Large intestine (tissue), 3 donors: ENCODE data around the gene FUT8. TPM values are rescaled to one million over a fixed set of nuclear protein-coding genes. Genes with fewer than 3 reads are reported as not detected.

Source experiments
- DNase-seq, 2 donors: peaks; one replicate each; pipeline versions ENCODE4 v3.0.0 to v3.0.0-alpha.2; 2013
- H3K27ac ChIP-seq: one replicate; pipeline ENCODE4 v1.5.1; 2013; ENCODE audit warnings: low read length
- H3K27me3 ChIP-seq: 2 replicates; pipeline ENCODE4 v1.6.1; 2013; ENCODE audit warnings: low read length; ENCODE audit not compliant: control insufficient read depth, insufficient read depth
- H3K36me3 ChIP-seq: 2 replicates; pipeline ENCODE4 v1.6.1; 2013; ENCODE audit warnings: low read length; ENCODE audit not compliant: control insufficient read depth, insufficient read depth
- H3K4me1 ChIP-seq: one replicate; pipeline ENCODE4 v1.6.1; 2013; ENCODE audit warnings: low read length; ENCODE audit not compliant: control insufficient read depth, insufficient read depth
- H3K4me3 ChIP-seq: one replicate; pipeline ENCODE4 v1.5.1; 2013; ENCODE audit warnings: low read length
- H3K9me3 ChIP-seq: one replicate; pipeline ENCODE4 v1.6.1; 2013; ENCODE audit warnings: mild to moderate bottlenecking, low read depth, low read length, moderate library complexity; ENCODE audit not compliant: control insufficient read depth
- WGBS: methylation state at CpG from one replicate; pipeline ENCODE4 v1.1.5; 2013; ENCODE audit warnings: low lambda C conversion rate; ENCODE audit not compliant: insufficient coverage; 5-methylcytosine and 5-hydroxymethylcytosine counted together
- polyA plus RNA-seq: library from polyadenylated mRNA; unstranded; fragments of 120-200 nt; gene quantifications from one replicate; pipeline ENCODE4 v1.2.1, GENCODE V29; 2013

FUT8 gene
- polyA plus RNA-seq, 1 donor, result 53.7 TPM

DNA sequence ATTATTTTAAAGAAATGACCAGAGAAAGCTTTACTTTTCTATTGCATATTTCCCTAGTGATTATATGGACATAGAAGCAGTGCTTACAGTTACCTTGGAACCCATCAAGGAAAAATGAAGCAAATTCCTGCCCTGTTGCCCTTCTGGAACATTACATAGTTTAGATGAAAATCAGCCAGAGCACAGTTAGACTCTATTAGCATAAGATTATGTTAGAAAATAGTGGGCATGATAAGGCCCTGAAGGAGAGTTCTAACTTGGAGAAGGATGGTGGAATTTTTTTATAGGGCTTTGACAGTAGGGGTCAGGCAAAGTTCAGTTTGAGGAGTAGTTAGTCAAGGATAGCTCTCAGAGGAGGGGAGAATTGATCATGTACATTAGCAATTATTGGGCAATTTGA lies 74.3 kb downstream of the FUT8 start:
- Histone ChIP-seq H3K4me3 (no peak overlapping the region), H3K27ac (no peak overlapping the region), H3K36me3 (no peaks in the 10 kb centered on the region), H3K9me3 (no peaks in the 10 kb centered on the region), H3K27me3 (no peaks in the 10 kb centered on the region), H3K4me1 (no peaks in the 10 kb centered on the region)
- no peak for DNase-seq

DNA sequence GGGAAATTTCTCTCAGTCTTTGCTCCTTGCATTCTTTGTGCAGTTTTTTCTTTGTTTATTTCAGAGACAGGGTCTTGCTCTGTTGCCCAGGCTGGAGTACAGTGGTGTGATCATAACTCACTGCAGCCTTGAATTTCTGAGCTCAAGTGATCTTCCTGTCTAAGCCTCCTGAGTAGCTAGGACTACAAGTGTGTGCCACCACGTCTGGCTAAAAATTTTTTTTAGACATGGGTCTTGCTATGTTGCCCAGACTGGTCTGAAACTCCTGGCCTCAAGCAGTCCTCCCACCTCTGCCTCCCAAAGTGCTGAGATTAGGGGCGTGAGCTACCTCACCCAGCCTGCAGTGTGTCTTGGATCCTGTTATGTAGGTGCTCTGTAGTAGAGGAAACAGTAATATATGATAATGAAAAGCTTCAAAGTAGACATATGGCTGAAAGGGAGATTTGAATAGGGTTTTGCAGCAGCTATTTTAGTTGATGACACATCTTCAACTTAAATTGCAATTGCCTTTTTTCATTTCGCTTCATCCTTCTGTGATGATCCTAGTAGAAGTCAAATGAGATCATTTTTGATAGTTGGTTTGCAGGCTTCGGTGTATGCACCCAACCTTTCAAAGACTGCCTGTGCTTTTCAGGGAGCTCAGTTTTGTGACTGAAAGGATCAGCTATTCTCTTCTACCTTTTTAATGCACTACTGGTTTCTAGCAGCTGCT lies 75.4 kb downstream of the FUT8 start:
- Histone ChIP-seq H3K36me3 (no peaks in the 10 kb centered on the region), H3K4me1 (no peaks in the 10 kb centered on the region), H3K27ac (no peak overlapping the region), H3K4me3 (no peak overlapping the region), H3K27me3 (no peaks in the 10 kb centered on the region), H3K9me3 (no peaks in the 10 kb centered on the region)
- 100% methylated on average over 1 of the region's 4 CpGs for WGBS
- no peak for DNase-seq

DNA sequence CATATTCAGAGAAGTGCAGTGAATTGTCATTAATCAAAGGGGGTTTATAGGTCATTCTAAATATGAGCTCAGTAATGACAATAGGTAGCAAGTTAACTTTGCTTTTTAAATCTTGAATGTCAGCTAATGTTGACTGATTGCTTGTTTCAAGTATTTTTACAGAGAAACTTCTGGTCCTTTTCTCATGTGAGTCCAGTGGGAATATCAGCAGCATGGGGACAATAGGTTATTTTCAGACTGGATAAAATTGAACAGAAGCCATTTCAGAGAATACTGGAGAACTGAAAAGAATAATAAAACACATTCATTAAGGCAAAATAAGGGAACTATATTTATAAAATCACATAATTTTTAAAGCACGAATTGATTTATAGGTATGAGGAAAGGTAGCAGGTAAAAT lies 78.7 kb downstream of the FUT8 start:
- Histone ChIP-seq H3K27ac (no peak overlapping the region), H3K27me3 (no peaks in the 10 kb centered on the region), H3K9me3 (no peaks in the 10 kb centered on the region), H3K4me3 (no peak overlapping the region), H3K4me1 (no peaks in the 10 kb centered on the region), H3K36me3 (no peaks in the 10 kb centered on the region)
- WGBS, result 100% methylated on average over 1 of the region's 1 CpG
- DNase-seq, result no peak

DNA sequence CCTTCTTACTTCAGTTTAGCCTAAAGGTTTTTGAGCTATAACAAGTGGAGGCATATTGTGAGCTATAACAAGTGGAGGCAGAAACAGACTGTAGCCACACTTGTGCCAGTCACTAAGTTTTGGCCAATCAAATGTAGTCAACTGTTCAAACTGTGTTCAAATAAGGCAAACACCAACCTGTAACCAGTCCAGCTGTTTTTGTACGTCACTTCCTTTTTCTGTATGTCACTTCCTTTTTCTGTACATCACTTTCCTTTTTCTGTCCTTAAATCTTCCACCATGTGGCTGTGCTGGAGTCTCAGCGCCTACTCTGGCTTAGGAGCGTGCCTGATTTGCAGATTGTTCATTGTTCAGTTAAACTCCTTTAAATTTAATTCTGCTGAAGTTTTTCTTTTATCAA lies 79.7 kb downstream of the FUT8 start:
- no peak for DNase-seq
- Histone ChIP-seq H3K4me1 (no peaks in the 10 kb centered on the region), H3K27me3 (no peaks in the 10 kb centered on the region), H3K4me3 (no peak overlapping the region), H3K27ac (no peak overlapping the region), H3K36me3 (no peaks in the 10 kb centered on the region), H3K9me3 (no peaks in the 10 kb centered on the region)
- 88% methylated on average over 1 of the region's 3 CpGs for WGBS

DNA sequence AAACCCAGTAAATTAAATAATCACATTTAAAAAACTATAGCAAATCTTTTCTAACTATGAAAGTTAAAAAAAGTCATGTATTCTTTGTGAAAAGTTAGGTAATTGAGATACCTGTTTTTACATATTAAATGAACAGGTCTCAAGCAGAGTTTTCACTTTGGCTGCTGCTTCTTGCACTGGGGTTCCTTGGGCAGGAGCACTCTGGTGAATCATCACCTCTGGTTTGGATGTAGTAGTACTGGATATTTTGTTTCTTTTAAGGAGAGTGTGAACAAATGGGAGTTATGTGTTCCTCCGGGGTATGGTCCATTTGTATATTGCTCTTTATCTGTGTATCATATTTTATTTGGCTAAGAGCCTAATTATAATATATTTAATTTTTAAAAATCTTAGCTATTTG lies 82.7 kb downstream of the FUT8 start:
- Histone ChIP-seq H3K36me3 (no peaks in the 10 kb centered on the region), H3K27ac (no peak overlapping the region), H3K4me1 (no peaks in the 10 kb centered on the region), H3K9me3 (no peaks in the 10 kb centered on the region), H3K4me3 (no peak overlapping the region), H3K27me3 (no peaks in the 10 kb centered on the region)
- WGBS, result no CpG with 5 or more reads among the region's 1 CpG
- DNase-seq, result no peak

DNA sequence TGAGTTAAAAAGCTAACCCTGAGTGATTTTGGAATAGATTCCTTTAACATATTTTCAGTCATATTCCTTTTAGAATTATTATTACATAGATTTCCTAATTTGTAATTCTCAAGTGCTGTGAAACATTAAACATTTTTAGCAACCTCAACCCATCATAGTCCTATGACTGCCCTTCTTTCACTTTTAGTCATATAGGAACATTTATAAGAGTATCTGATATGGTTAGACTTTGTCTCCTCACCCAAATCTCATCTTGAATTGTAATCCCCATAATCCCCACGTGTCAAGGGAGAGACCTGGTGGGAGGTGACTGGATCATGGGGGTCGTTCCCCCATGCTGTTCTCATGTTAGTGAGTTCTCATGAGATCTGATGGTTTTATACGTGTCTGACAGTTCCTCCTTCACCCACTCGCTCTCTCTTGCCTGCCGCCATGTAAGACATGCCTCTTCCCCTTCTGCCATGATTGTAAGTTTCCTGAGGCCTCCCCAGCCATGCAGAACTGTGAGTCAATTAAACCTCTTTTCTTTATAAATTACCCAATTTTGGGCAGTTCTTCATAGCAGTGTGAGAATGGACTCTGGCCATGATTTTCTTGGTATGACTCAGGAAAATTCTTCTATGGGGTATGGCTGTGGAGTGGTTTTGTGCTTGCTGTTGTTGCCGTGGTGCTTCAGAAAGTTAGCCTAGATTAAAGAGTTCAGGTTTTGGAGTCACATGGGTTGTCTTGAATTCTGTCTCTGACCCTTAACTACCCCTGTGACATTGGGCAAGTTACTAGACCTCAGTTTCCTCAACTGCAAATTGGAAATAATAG lies 83.9 kb downstream of the FUT8 start:
- Histone ChIP-seq H3K27ac (no peak overlapping the region), H3K9me3 (no peaks in the 10 kb centered on the region), H3K4me3 (no peak overlapping the region), H3K27me3 (no peaks in the 10 kb centered on the region), H3K36me3 (no peaks in the 10 kb centered on the region), H3K4me1 (no peaks in the 10 kb centered on the region)
- no CpG with 5 or more reads among the region's 6 CpGs for WGBS
- DNase-seq, result no peak

DNA sequence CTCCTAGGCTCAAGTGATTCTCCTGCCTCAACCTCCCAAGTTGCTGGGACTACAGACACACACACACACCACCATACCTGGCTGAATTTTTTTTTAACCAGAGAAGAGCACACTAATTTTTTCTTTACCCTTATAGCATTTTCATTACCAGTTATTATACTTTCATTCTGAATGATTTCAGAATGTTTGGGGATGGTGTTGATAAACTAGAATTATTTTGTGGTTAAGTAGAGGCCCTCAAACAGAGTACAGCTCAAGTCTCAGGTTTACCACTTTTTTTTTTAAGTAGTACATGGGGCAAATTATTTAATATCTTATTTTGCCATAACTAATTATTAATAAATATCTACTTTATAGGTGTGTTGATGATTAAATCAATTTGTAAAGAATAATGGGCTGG lies 86.6 kb downstream of the FUT8 start:
- no peaks in the 10 kb centered on the region for H3K27me3 ChIP-seq
- no peaks in the 10 kb centered on the region for H3K4me1 ChIP-seq
- no peaks in the 10 kb centered on the region for H3K36me3 ChIP-seq
- no peak overlapping the region for H3K4me3 ChIP-seq
- DNase-seq, result no peak
- no peaks in the 10 kb centered on the region for H3K9me3 ChIP-seq
- no peak overlapping the region for H3K27ac ChIP-seq

DNA sequence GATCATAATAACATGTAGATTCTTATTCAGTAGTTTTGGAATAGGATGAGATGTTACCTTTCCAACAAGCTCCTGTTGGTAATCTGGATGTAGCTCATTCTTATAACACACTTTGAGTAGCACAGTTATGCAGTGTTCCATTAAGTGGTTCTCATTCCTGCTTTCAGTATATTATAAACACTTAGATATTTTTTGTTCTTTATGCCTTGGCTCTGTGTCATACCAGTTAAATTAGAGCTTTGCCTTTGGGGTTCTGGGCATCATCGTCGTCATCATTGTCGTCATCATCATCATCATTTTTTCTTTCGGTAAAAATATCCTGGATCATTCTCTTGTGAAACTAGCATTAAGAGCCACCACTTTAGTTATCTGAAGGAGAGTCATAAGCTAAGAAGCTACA lies 87.5 kb downstream of the FUT8 start:
- Histone ChIP-seq H3K27ac (no peak overlapping the region), H3K9me3 (no peaks in the 10 kb centered on the region)
- WGBS, result 91% methylated on average over 4 of the region's 4 CpGs

DNA sequence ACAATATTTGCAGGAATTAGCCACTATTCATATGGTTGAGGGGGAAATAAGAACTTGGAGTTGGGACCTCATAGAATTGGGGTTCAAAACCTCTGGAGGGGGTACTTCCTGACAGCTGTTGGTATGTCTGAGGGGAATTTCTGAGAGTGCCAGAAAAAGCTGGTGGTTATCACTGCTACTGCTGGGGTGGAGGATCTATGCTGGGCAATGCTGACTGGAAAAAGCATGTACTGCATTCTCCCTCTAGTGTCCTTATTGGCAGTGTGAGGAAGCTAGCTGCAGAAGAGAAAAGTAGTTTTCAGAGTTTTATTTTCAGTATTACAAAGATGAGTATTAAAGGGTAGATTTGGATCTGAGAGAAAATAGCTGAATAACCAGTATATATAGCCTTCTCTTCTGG lies 88.8 kb downstream of the FUT8 start:
- H3K27ac ChIP-seq, result no peak overlapping the region
- no peak overlapping the region for H3K4me3 ChIP-seq
- no peak for DNase-seq
- H3K27me3 ChIP-seq, result no peaks in the 10 kb centered on the region
- H3K36me3 ChIP-seq, result no peaks in the 10 kb centered on the region
- no peaks in the 10 kb centered on the region for H3K9me3 ChIP-seq
- H3K4me1 ChIP-seq, result no peaks in the 10 kb centered on the region

More for the DNA sequence above, 87.5 kb downstream of the FUT8 start:
- Histone ChIP-seq H3K27me3 (no peaks in the 10 kb centered on the region), H3K4me3 (no peak overlapping the region), H3K36me3 (no peaks in the 10 kb centered on the region), H3K4me1 (no peaks in the 10 kb centered on the region)
- no peak for DNase-seq

DNA sequence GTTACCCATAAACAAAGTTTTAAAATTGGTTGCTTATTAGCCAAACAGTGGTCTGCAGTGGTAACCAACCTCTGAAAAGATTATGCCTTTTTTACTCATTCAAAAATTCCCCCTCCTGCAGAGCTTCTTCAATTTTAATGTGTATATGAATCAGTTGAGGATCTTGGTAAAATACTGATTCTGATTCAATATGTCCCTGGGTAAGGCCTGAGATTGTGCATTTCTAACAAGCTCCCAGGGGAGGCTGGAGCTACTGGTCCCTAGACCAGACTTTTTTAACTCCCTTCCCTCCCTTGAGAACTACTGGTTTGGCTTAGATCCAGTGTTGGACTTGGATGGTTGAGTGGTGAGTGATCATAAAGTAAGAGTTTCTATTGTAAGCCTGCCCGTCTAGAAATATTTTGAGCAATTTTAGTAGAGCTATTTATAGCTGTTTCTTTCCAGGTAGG lies 90.2 kb downstream of the FUT8 start:
- Histone ChIP-seq H3K4me3 (no peak overlapping the region), H3K27me3 (no peaks in the 10 kb centered on the region), H3K36me3 (no peaks in the 10 kb centered on the region), H3K4me1 (no peaks in the 10 kb centered on the region), H3K27ac (no peak overlapping the region), H3K9me3 (no peaks in the 10 kb centered on the region)
- WGBS, result no CpG with 5 or more reads among the region's 1 CpG
- no peak for DNase-seq

DNA sequence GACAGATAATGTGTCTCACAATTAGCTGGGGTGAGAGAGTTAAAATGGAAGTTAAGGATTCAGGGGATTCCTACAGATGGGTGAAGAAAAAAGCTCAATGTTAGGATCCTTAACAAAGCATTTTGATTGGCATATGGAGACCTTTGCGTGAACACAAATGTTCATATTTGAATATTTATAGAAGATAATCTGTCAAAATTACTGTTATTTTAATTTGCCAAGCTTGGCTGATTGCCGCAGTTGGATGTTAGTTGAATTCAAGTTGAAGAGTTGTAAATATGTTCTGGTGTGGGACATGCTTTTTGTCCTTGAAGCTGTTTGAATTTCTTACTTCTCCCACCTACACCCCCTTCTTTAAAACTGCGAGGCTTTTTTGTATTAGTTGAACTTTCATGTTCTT lies 91.2 kb downstream of the FUT8 start:
- Histone ChIP-seq H3K27me3 (no peaks in the 10 kb centered on the region), H3K9me3 (no peaks in the 10 kb centered on the region), H3K27ac (no peak overlapping the region), H3K36me3 (no peaks in the 10 kb centered on the region), H3K4me3 (no peak overlapping the region), H3K4me1 (no peaks in the 10 kb centered on the region)
- 100% methylated on average over 1 of the region's 3 CpGs for WGBS
- DNase-seq, result no peak
